ENCODE results near the gene C9orf50.
"Not testable (repeated sequence)": the region's sequence is repeated elsewhere in the genome, so short reads cannot be mapped to it uniquely, and the experiment has no call there.

Gene C9orf50

DNA sequence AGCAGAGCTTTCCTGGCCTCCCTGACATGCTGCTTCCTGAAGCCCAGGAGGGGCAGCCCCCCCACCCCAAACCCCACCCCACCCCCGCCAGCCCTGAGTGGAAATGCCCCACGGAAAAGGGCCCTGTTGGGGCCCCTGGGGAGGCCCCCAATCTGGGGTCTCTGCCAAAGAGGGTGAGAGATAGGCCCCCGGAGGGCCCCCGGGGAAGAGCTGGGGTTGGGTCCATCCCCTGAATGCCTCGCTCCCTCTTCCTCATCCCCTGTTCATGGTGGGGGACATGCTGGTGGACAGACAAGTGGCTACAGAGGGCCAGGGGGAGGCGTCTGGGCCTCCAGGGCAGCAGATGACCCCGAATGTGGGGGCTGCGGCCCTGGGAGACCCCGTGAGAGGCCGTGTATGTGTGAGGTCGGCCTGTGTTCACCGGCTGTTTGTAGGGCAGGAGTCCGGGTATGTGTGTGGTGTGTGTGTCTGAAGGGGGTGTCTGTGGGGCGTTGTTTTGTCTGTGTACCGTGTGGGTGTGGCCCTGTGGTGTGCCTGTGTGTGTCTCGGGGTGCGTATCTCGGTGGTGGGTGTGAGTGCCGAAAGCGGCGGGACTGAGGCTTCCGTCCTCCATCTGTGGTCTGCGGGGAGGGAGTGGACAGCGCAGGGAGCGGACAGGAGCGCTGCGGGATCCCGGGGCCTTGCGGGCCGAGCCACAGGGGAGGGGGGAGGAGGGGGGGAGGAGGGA is 11.3 kb downstream of the C9orf50 start:
- DNase-seq: peak; percentile 87

GRCh38 chr9:129608561-129609481 is 12.1 kb downstream of the C9orf50 start:
- no peak for DNase-seq

GRCh38 chr9:129607027-129607387 is 13.9 kb downstream of the C9orf50 start:
- DNase-seq: no peak

- no peak for DNase-seq
Observed at GRCh38 chr9:129606161-129607026, 14.5 kb downstream of the C9orf50 start.

DNA sequence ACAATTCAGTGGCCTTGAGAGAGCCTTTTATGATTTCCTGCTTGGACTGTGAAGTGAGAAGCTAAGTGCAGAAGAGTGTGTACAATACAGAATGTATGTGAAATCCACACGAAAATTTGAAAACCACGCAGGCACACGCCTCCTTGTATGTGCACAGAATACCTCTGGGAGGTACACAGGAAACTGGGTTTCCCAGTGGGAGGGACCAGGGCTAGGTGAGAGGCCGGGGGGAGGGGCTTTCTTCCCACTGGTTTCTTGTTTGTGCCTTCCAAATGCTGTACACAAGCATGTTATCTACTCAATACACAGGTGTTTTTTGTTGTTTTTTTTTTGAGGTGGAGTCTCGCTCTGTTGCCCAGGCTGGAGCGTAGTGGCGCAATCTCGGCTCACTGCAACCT is 16.1 kb downstream of the C9orf50 start:
- no peak for DNase-seq

DNA sequence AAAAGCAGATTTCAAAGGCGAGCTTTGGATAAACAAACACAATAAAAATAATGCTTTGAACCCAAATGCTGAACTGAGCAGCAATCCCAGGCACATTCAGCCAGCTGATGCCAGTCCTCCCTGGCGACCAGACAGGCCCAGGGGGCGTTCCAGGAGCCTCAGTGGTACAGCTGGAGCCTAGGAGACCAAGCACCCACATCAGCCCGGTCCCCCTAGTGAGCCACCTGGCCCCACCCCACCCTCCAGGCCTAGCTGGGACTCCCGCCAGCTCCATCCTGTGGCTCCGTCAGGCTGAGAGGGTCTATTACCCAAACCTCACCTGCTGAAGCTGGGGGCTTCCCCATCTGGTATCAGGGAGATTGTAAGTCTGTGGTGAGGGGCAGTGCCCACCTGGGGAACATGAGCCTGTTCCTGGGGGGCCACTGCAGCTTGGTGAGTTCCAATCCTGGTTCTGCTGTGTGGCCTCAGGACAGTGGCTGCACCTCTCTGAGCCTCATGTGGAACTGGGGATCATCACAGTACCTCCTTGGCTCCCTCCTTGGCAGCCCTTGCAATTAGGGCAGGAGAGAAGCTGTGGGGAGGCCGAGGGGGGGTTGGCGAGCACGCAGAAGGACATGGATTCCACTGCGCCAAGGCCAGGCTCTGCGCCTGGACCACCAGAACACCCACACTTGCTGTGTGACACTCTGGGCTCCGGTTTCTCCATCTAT is 16.7 kb downstream of the C9orf50 start:
- no peak for DNase-seq

DNA sequence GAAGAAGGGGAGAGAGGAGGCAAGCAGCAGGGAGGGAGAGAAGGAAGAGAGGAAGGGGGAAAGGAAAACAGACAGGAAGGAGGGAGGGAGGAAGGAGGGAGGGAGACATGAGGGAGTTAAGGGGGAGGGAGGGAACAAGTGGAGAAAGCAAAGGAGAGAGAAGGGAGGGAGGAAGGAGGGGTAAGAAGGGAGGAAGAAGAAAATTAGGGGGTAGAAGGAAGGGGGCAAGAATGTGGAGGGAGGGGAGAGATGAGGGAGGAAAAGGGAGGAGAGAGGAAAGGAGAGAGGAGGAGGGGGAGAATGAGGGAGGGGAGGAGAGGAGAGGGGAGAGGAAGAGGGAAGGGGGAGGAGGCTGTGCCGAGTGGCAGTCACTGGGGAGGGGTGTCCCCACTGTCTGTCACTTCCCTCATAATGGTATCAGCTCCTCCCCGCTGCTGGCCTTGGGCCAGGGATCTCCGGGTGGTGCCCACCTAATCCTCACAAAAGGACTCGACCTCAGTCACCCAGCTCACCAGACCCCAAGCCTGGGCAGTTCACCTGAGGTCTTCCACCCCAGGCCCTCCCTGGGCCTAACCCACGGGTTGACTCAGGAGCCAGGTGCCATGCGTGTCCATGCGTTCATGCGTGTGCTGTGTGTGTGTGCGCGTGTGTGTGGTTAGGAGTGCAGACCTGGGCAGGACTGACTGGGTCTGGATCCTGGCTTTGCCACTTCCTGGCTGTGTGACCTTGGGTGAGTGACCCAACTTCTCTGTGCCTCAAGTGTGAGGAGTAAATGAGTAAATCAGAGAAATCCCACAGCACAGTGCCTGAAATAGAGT is 18.1 kb downstream of the C9orf50 start:
- no peak for DNase-seq

DNA sequence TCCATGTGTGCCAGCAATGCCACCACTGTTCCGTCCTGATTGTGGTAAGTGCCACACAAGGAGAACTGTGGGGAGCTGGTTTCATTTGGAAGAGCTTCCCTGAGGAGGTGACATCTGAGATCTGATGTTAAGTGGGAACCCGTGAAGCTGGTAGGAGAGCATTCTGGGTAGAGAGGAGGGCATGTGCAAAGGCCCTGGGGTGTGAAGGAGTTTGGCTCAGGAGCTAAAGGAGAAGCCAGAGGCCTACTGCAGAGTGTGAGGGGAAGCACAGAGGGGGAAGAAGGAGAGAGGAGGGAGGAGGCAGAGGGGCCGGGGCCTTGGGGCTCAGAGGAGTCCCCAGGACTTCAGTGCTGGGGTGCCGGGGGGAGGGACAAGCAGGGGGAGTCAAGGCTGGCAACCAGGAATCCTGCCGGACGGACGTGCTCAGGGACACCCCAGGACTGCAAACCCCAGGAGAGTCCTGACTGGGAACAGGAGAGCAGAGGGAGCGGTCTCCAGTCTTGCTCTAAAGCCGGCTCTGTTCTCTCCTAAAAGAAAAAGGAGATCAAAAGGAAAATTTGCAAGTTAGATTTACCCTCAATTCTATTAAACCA is 19.7 kb downstream of the C9orf50 start:
- no peak for DNase-seq

DNA sequence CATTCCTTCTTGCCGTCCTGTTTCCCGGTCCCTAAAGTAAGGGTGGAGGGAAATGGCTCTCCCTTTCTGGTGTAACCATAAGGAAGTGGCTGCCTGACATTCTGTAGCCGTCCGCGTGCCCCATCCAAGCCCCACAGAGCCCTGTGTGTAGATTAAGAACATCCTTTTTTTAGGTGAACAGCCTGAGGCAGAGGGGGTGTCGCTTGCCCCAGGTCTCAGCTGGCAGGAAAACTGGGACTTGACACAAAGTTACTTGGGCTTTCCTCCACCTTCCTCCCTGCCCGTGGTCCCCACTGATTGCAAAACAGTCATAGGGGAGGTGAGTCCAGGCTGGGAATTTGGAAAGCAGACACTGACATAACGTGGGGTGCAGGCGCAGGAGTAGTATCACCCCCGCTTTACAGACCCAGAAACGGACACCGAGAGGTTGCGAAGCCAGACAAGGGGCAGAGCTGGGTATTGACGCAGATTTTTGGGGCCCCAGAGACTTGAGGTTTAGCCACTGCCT is 22.8 kb downstream of the C9orf50 start:
- DNase-seq: no peak

DNA sequence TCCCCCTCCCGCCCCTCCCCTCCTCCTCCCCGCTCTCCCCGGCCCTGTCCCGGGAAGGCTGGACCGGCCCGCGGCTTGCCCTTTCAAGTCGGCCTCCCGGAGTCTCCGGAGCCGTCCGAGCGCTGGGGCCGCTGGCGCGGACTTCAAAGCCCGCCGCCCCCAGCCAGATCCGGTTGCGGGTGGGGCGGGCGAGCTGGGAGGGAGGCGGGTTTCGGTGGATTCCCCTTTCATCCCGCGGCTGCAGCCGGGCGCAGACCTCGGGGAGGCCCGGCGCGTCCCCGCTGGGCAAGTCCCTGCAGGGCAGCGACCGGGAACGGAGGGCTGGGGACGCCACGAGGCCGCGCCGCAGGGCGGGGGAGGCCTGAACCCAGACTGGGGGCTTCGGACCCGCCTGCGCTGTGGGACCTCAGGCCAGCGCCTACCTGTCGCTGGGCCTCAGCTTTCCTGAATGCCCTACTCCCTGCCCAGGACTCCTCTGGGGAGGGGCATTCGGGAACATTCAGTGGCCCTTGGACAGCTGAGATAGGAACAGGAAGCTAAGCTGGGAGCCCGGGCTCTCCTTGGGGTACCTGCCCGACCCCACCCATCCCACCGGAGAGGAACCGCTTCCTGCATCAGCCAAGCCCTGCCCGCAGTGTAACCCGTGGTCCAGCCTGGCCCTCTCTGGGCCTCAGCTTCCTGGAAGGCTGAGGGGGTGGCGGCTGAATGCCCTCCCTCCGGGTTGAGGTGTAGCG is 23.4 kb downstream of the C9orf50 start:
- peak; percentile 50 for DNase-seq

DNA sequence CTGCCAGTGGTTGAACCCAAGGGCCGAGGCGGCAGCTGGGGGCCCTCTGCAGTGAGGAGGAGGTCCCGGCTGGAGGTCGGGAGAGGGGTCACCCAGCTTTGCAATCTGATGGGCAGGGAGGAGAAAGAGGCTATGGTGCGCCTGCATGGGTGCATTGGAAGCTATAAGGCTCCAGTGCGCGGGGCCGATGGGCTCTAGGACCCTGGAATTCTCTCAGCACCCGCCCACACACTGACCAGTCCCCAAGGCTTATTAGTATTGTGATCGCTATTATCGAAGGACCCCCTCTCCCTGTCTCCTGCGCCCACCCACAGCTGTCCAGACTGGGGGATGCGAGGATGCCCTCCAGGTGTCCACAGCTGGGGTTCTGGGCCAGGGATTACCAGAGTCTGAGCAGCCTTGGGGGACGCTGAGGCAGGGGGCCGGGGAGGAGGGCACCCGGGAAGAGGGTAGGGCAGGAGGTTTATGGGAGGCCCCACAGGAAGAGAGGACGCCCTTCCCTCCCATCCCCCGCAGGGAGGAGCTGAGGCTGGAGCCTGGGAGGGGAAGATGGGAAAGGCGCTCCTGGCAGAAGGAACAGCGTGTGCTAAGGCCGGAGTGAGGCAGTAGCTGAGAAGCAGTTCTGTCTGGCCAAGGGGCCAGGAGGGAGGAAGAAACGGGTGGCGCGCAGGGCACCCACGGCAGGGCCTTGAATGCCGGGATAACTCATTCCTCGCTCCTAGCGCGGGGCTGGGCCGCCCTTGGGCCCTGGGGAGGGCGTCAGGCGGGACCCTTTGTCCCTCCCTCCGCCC is 24.2 kb downstream of the C9orf50 start:
- no peak for DNase-seq

GRCh38 chr9:129595903-129596540 is 24.9 kb downstream of the C9orf50 start:
- DNase-seq: no peak

DNA sequence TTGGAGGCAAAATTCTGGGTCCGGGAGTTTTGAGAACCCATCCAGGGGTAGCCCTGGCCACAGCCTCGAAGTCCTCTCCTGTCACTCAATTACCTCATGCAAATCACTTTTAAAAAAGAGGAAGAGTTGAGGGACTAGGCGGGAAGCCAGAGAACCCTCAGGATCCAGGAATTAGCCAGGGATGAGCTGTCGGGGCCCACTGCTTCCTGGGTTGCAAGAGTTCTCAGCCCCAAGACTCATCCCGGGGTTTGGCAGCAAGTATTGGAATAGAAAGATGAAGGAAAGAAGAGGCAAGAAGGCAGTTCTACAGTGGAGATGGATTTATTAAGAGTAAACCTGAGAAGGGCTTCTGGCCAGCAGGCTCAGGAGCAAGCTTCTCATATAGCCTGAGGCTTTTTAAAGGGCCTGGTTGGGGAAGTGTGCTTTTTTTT is 25.6 kb downstream of the C9orf50 start:
- no peak for DNase-seq

DNA sequence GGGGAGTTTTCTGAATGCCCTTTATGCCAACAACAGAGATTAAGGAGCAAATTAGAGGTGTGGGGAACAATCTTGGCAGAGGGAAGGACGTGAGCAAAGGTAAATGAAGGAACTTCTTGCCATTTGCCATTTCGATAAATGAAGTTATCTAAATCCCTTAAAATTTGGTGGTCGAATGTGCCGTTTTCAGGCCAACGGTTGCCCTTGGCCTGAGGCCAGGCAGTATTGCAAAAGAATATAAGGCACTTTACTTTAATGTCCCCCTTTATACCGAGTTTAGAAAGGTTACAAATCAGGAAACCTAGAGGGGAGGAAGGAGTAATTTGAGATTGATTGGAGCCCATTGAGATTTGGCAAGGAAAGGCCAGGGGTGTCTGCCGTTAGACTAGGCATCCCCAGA is 26.3 kb downstream of the C9orf50 start:
- DNase-seq: no peak

DNA sequence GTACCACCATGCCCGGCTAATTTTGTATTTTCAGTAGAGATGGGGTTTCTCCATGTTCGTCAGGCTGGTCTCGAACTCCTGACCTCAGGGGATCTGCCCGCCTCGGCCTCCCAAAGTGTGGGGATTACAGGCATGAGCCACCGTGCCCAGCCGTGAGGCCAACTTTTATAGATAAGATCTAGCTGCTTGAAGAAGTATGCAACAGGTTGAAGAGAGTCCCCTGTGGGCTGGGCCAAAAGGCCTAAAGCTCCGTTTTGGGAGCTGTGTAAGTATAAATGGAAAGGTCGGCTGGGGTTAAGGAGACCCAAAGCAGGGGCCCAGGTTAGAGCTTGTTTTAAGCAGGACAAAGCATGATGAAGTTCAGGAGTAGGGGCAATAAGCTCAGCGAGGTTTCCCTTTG is 28.1 kb downstream of the C9orf50 start:
- not testable (repeated sequence) for DNase-seq

DNA sequence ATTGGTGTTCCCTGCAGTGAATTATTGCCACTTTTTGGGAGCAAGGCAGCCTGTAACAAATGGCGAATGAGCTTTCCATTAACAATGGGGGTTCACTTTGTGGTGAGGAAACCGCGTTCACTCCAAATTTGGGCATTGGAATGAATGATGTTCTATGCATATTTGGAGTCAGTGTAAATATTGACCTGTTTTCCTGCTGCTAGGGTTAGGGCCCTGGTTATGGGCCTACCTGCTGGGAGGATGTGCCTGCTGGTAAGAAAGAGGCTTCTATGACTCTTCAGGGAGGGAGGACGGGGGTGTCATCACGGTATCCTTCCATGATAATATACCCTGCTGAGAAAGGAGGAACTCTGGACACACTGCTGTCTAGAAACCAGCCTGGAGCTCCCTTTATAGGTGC is 29.0 kb downstream of the C9orf50 start:
- no peak for DNase-seq

DNA sequence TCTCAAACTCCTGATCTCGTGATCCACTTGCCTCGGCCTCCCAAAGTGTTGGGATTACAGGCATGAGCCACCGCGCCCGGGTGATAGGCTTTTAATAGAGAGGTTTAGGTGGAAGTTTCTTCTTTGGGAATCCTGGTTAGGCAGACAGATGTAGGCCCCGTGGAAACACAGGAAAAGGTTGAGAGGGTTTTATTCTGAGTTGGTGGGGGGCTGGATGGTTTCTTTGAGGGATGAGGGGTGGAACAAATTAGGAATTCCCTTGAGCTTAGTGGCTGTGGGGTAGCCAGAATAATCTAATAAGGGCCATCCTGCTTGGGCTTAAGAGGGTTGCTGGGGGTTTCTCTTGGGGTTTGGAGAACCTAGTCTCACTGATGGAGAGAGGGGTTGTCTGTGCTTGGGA is 30.4 kb downstream of the C9orf50 start:
- no peak for DNase-seq

GRCh38 chr9:129587487-129588262 is 33.2 kb downstream of the C9orf50 start:
- DNase-seq: no peak
